A673 (cell line): ENCODE measurements around the gene ADAMTS7.
"Not testable (repeated sequence)": the region's sequence is repeated elsewhere in the genome, so short reads cannot be mapped to it uniquely, and the experiment has no call there.

ENCODE experiments used
- EZH2 ChIP-seq: fragments of 200-600 bp; sonication (generic); IDR thresholded peaks from 2 replicates; pipeline ENCODE4 v1.6.1; 2017; ENCODE audit warnings: borderline replicate concordance, low read depth, mild to moderate bottlenecking, mixed read lengths, antibody characterized with exemption, low read length; ENCODE audit not compliant: poor library complexity, severe bottlenecking
- TF ChIP-seq, protein P1 (sequence below): fragments of 300-800, 200-600 bp; sonication (generic); conservative IDR thresholded peaks from 2 replicates; pipeline ENCODE4 v1.5.1; 2017; ENCODE audit warnings: low read depth, mild to moderate bottlenecking, antibody characterized with exemption, low read length, moderate library complexity, mixed read lengths

DNA sequence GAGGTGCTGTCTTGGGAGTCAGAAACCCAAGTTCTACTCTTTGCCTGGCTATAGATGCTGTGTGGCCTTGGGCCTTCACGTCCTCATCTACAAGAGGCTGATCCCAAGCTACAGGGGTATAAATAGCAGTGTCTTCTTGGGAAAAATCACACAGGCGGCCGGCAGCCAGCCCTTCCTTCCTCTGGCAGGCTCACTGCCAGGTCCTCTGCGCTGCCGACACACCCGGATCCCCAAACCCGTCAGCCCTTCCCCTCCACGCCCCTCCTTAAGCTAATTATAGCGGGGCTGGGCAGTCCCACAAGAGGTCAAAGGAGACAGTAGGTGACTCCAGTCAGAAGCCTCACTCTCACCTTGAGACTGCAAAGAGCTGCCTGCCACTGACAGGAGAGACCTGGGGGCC, 31.3 kb downstream of the ADAMTS7 start:
- TF ChIP-seq, protein P1, sequence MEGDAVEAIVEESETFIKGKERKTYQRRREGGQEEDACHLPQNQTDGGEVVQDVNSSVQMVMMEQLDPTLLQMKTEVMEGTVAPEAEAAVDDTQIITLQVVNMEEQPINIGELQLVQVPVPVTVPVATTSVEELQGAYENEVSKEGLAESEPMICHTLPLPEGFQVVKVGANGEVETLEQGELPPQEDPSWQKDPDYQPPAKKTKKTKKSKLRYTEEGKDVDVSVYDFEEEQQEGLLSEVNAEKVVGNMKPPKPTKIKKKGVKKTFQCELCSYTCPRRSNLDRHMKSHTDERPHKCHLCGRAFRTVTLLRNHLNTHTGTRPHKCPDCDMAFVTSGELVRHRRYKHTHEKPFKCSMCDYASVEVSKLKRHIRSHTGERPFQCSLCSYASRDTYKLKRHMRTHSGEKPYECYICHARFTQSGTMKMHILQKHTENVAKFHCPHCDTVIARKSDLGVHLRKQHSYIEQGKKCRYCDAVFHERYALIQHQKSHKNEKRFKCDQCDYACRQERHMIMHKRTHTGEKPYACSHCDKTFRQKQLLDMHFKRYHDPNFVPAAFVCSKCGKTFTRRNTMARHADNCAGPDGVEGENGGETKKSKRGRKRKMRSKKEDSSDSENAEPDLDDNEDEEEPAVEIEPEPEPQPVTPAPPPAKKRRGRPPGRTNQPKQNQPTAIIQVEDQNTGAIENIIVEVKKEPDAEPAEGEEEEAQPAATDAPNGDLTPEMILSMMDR = not testable (repeated sequence)
- TF ChIP-seq EZH2 = not testable (repeated sequence)
